ENCODE data around the gene TCF3.

The TCF3 gene

GRCh38 chr19:1574354-1575136 lies 77.9 kb downstream of the TCF3 start:
- no peak overlapping the region for H3K4me3 ChIP-seq (ENCODE audit: low read depth in 1 of 2, low read length in 2 of 2)
- no peaks in the 10 kb centered on the region for H3K27me3 ChIP-seq (ENCODE audit: control insufficient read depth in 1 of 2, insufficient read depth in 2 of 2, low read length in 2 of 2)
- peaks cover 10 to 14% of the 10 kb centered on the region in 2 donors for H3K4me1 ChIP-seq (ENCODE audit: control insufficient read depth in 1 of 2, insufficient read depth in 2 of 2, low read length in 2 of 2)
- H3K36me3 ChIP-seq (ENCODE audit: control insufficient read depth in 1 of 2, insufficient read depth in 2 of 2, low read length in 2 of 2) = peaks cover 0 to 23% of the 10 kb centered on the region in 2 donors
- no peak overlapping the region for H3K27ac ChIP-seq (ENCODE audit: low read depth, low read length)
- no peaks in the 10 kb centered on the region for H3K9me3 ChIP-seq (ENCODE audit: control insufficient read depth in 1 of 2, low read length in 2 of 2)
- no peak overlapping the region for H3K9ac ChIP-seq (ENCODE audit: low read depth in 1 of 2, low read length in 2 of 2)

GRCh38 chr19:1572795-1573194 lies 79.6 kb downstream of the TCF3 start:
- H3K36me3 ChIP-seq (ENCODE audit: control insufficient read depth in 1 of 2, insufficient read depth in 2 of 2, low read length in 2 of 2) = peaks cover 0 to 15% of the 10 kb centered on the region in 2 donors
- peaks cover 12 to 14% of the 10 kb centered on the region in 2 donors for H3K4me1 ChIP-seq (ENCODE audit: control insufficient read depth in 1 of 2, insufficient read depth in 2 of 2, low read length in 2 of 2)
- H3K27me3 ChIP-seq (ENCODE audit: control insufficient read depth in 1 of 2, insufficient read depth in 2 of 2, low read length in 2 of 2) = no peaks in the 10 kb centered on the region
- H3K27ac ChIP-seq (ENCODE audit: low read depth, low read length) = no peak overlapping the region
- H3K9ac ChIP-seq (ENCODE audit: low read depth in 1 of 2, low read length in 2 of 2) = no peak overlapping the region
- no peak overlapping the region for H3K4me3 ChIP-seq (ENCODE audit: low read depth in 1 of 2, low read length in 2 of 2)
- no peaks in the 10 kb centered on the region for H3K9me3 ChIP-seq (ENCODE audit: control insufficient read depth in 1 of 2, low read length in 2 of 2)

- H3K36me3 ChIP-seq (ENCODE audit: control insufficient read depth in 1 of 2, insufficient read depth in 2 of 2, low read length in 2 of 2) = peaks cover 0 to under 1% of the 10 kb centered on the region in 2 donors
- H3K27ac ChIP-seq (ENCODE audit: low read depth, low read length) = no peak overlapping the region
- H3K9ac ChIP-seq (ENCODE audit: low read depth in 1 of 2, low read length in 2 of 2) = no peak overlapping the region
- no peaks in the 10 kb centered on the region for H3K9me3 ChIP-seq (ENCODE audit: control insufficient read depth in 1 of 2, low read length in 2 of 2)
- peaks cover 9 to 14% of the 10 kb centered on the region in 2 donors for H3K4me1 ChIP-seq (ENCODE audit: control insufficient read depth in 1 of 2, insufficient read depth in 2 of 2, low read length in 2 of 2)
- H3K4me3 ChIP-seq (ENCODE audit: low read depth in 1 of 2, low read length in 2 of 2) = no peak overlapping the region
- no peaks in the 10 kb centered on the region for H3K27me3 ChIP-seq (ENCODE audit: control insufficient read depth in 1 of 2, insufficient read depth in 2 of 2, low read length in 2 of 2)
These were observed 81.1 kb downstream of the TCF3 start for GRCh38 chr19:1571358-1571757.

- no peak overlapping the region for H3K27ac ChIP-seq (ENCODE audit: low read depth, low read length)
- H3K4me3 ChIP-seq (ENCODE audit: low read depth in 1 of 2, low read length in 2 of 2) = no peak overlapping the region
- peaks cover 9 to 14% of the 10 kb centered on the region in 2 donors for H3K4me1 ChIP-seq (ENCODE audit: control insufficient read depth in 1 of 2, insufficient read depth in 2 of 2, low read length in 2 of 2)
- no peak overlapping the region for H3K9ac ChIP-seq (ENCODE audit: low read depth in 1 of 2, low read length in 2 of 2)
- H3K9me3 ChIP-seq (ENCODE audit: control insufficient read depth in 1 of 2, low read length in 2 of 2) = no peaks in the 10 kb centered on the region
- no peaks in the 10 kb centered on the region for H3K36me3 ChIP-seq (ENCODE audit: control insufficient read depth in 1 of 2, insufficient read depth in 2 of 2, low read length in 2 of 2)
- no peaks in the 10 kb centered on the region for H3K27me3 ChIP-seq (ENCODE audit: control insufficient read depth in 1 of 2, insufficient read depth in 2 of 2, low read length in 2 of 2)
These were observed 81.6 kb downstream of the TCF3 start for GRCh38 chr19:1570836-1571235.

- Histone ChIP-seq H3K4me3 (ENCODE audit: low read depth in 1 of 2, low read length in 2 of 2) (no peak overlapping the region), H3K27me3 (ENCODE audit: control insufficient read depth in 1 of 2, insufficient read depth in 2 of 2, low read length in 2 of 2) (no peaks in the 10 kb centered on the region)
These were observed 82.4 kb downstream of the TCF3 start for GRCh38 chr19:1569997-1570396.

GRCh38 chr19:1568320-1569019 lies 83.9 kb downstream of the TCF3 start, which contains the start of gene MEX3D:
Gene MEX3D, minus strand, starts transcription at chr19:1568325. Its CDS starts 267 bp downstream, at chr19:1568058.
- Histone ChIP-seq H3K4me3 (ENCODE audit: low read depth in 1 of 2, low read length in 2 of 2) (peak within 1 kb of the TSS; percentile 52 to 67), H3K4me1 (ENCODE audit: control insufficient read depth in 1 of 2, insufficient read depth in 2 of 2, low read length in 2 of 2) (peaks cover 0 to 6% of the 10 kb centered on the region in 2 donors), H3K27me3 (ENCODE audit: control insufficient read depth in 1 of 2, insufficient read depth in 2 of 2, low read length in 2 of 2) (no peaks in the 10 kb centered on the region), H3K9me3 (ENCODE audit: control insufficient read depth in 1 of 2, low read length in 2 of 2) (no peaks in the 10 kb centered on the region), H3K27ac (ENCODE audit: low read depth, low read length) (no peak within 1 kb of the TSS), H3K36me3 (ENCODE audit: control insufficient read depth in 1 of 2, insufficient read depth in 2 of 2, low read length in 2 of 2) (no peaks in the 10 kb centered on the region), H3K9ac (ENCODE audit: low read depth in 1 of 2, low read length in 2 of 2) (peak within 1 kb of the TSS in 1 of 2 donors; percentile 57)

More at GRCh38 chr19:1569997-1570396, 82.4 kb downstream of the TCF3 start:
- no peak overlapping the region for H3K27ac ChIP-seq (ENCODE audit: low read depth, low read length)
- no peaks in the 10 kb centered on the region for H3K36me3 ChIP-seq (ENCODE audit: control insufficient read depth in 1 of 2, insufficient read depth in 2 of 2, low read length in 2 of 2)
- H3K4me1 ChIP-seq (ENCODE audit: control insufficient read depth in 1 of 2, insufficient read depth in 2 of 2, low read length in 2 of 2) = peaks cover 9 to 14% of the 10 kb centered on the region in 2 donors
- H3K9ac ChIP-seq (ENCODE audit: low read depth in 1 of 2, low read length in 2 of 2) = no peak overlapping the region
- no peaks in the 10 kb centered on the region for H3K9me3 ChIP-seq (ENCODE audit: control insufficient read depth in 1 of 2, low read length in 2 of 2)

GRCh38 chr19:1567848-1568227 lies 84.6 kb downstream of the TCF3 start:
- no peaks in the 10 kb centered on the region for H3K27me3 ChIP-seq (ENCODE audit: control insufficient read depth in 1 of 2, insufficient read depth in 2 of 2, low read length in 2 of 2)
- no peak overlapping the region for H3K27ac ChIP-seq (ENCODE audit: low read depth, low read length)
- peaks cover 0 to 4% of the 10 kb centered on the region in 2 donors for H3K4me1 ChIP-seq (ENCODE audit: control insufficient read depth in 1 of 2, insufficient read depth in 2 of 2, low read length in 2 of 2)
- no peaks in the 10 kb centered on the region for H3K9me3 ChIP-seq (ENCODE audit: control insufficient read depth in 1 of 2, low read length in 2 of 2)
- H3K9ac ChIP-seq (ENCODE audit: low read depth in 1 of 2, low read length in 2 of 2) = no peak overlapping the region
- no peak overlapping the region for H3K4me3 ChIP-seq (ENCODE audit: low read depth in 1 of 2, low read length in 2 of 2)
- H3K36me3 ChIP-seq (ENCODE audit: control insufficient read depth in 1 of 2, insufficient read depth in 2 of 2, low read length in 2 of 2) = no peaks in the 10 kb centered on the region

GRCh38 chr19:1567116-1567847 lies 85.1 kb downstream of the TCF3 start:
- Histone ChIP-seq H3K4me3 (ENCODE audit: low read depth in 1 of 2, low read length in 2 of 2) (peak overlapping the region; percentile 52 to 67), H3K36me3 (ENCODE audit: control insufficient read depth in 1 of 2, insufficient read depth in 2 of 2, low read length in 2 of 2) (no peaks in the 10 kb centered on the region), H3K9me3 (ENCODE audit: control insufficient read depth in 1 of 2, low read length in 2 of 2) (no peaks in the 10 kb centered on the region), H3K27ac (ENCODE audit: low read depth, low read length) (no peak overlapping the region), H3K27me3 (ENCODE audit: control insufficient read depth in 1 of 2, insufficient read depth in 2 of 2, low read length in 2 of 2) (no peaks in the 10 kb centered on the region), H3K4me1 (ENCODE audit: control insufficient read depth in 1 of 2, insufficient read depth in 2 of 2, low read length in 2 of 2) (peaks cover 0 to 4% of the 10 kb centered on the region in 2 donors), H3K9ac (ENCODE audit: low read depth in 1 of 2, low read length in 2 of 2) (peak overlapping the region in 1 of 2 donors; percentile 57)

GRCh38 chr19:1566392-1567115 lies 85.9 kb downstream of the TCF3 start:
- H3K4me1 ChIP-seq (ENCODE audit: control insufficient read depth in 1 of 2, insufficient read depth in 2 of 2, low read length in 2 of 2) = peaks cover 0 to 4% of the 10 kb centered on the region in 2 donors
- no peaks in the 10 kb centered on the region for H3K9me3 ChIP-seq (ENCODE audit: control insufficient read depth in 1 of 2, low read length in 2 of 2)
- H3K36me3 ChIP-seq (ENCODE audit: control insufficient read depth in 1 of 2, insufficient read depth in 2 of 2, low read length in 2 of 2) = no peaks in the 10 kb centered on the region
- H3K27me3 ChIP-seq (ENCODE audit: control insufficient read depth in 1 of 2, insufficient read depth in 2 of 2, low read length in 2 of 2) = no peaks in the 10 kb centered on the region
- peak overlapping the region; percentile 52 to 67 for H3K4me3 ChIP-seq (ENCODE audit: low read depth in 1 of 2, low read length in 2 of 2)
- no peak overlapping the region for H3K27ac ChIP-seq (ENCODE audit: low read depth, low read length)
- peak overlapping the region; percentile 18 to 54 for H3K9ac ChIP-seq (ENCODE audit: low read depth in 1 of 2, low read length in 2 of 2)

Data from duodenal mucosa (tissue), 2 donors.